ENCODE data around the gene SEMA4G.

- TF ChIP-seq CTCF (IDR thresholded peaks at IDR 0.05; ENCODE audit: low read length) (no peak), EZH2 (optimal IDR thresholded peaks at IDR 0.05; ENCODE audit: low read depth, low read length) (no peak)
Observed at GRCh38 chr10:100966887-100967286, 2.4 kb upstream of the SEMA4G start.
